IMR-90 (cell line): Measurements from ENCODE around the gene ATP6V0C.

Experiments
- RAD21 ChIP-seq: IDR thresholded peaks from 2 replicates; pipeline ENCODE4 v1.6.1; 2012; ENCODE audit warnings: low read length, improper control_type of control experiment
- RFX5 ChIP-seq: IDR thresholded peaks from 2 replicates; pipeline ENCODE4 v1.8.0; 2012; ENCODE audit warnings: low read depth, mild to moderate bottlenecking, low read length, moderate library complexity

- TF ChIP-seq RAD21 (no peak), RFX5 (no peak)
Measured at GRCh38 chr16:2500430-2500917, 13.3 kb upstream of the ATP6V0C start.
